GM21717 (cell line): Measurements from ENCODE around the gene TUBB.

Source experiments
- ATAC-seq: cut with Tn5 transposase; IDR thresholded peaks from one replicate; pipeline ENCODE4 v1.9.1; 2021; ENCODE audit warnings: mild to moderate bottlenecking, moderate library complexity; ENCODE audit not compliant: unreplicated experiment

The TUBB gene

DNA sequence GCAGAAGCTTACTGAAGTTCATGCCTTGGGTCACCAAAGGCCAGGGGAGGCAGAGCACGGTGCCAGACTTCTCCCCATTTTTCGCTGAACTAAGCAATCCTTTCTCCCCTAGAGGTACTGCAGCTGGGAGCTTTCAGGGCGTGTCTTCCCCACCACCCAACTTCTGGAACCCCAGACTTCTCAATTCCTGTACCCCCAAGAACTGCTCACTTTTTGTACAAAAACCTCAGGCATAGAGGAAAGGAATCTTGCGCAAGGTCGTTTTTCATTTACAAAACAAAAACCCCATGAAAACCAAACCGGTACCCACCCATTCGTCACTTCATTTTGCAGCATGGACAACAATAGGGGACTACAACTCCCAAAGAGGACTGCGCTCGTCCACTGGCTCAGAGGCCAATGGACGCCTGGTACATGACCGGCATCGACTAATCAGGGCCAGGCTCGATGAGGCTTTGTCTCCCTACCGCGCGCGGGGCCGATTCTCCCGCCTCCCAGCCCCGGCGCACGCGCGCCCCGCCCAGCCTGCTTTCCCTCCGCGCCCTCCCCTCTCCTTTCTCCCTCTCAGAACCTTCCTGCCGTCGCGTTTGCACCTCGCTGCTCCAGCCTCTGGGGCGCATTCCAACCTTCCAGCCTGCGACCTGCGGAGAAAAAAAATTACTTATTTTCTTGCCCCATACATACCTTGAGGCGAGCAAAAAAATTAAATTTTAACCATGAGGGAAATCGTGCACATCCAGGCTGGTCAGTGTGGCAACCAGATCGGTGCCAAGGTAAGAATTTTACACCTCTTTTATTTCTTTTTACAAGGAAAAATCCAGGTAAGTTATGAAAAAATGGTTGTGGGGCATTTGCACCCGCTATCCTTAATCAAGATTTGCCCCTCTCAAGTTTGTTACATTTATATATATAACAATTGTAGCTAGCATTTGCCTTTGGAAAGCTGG is at the start of gene TUBB:
TSS of gene TUBB (plus strand) at position 562 of the 947 bp plus-strand sequence. CDS start at position 717, 155 bp downstream.
- ATAC-seq: peak; percentile 34

DNA sequence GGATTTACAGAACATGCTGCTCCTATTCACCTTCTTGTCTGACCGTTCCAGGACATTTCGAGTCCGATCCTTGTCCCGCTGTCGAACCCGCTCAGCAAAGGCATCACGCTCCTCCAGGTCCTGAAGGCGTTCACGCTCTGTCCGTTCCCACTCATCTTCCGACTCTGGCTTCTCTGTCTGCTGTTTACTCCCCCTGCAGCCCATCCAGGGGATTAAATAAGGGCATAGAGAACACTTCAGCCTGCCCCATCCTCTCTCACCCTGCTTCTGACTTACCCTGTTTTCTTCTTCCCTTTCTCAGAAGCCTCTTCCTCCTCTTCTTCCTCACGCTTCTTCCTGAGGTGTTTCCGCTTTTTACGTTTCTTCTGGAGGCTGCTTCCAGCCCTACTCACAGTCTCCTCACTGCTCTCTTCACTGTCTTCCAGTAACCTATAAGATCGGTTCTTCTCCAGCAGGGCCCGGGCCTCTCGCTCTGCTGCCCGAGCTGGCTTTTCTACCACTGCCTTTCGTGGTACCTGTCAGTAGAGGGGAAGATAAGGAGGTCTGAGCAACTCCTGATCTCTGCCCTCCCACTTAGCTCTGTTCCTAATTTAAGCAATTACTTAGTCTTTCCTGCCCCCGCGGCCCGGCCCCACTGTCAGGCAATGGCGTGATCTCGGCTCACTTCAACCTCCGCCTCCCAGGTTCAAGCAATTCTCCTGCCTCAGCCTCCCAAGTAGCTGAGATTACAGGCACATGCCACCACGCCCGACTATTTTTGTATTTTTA is 49.2 kb upstream of the TUBB start:
- no peak for ATAC-seq

DNA sequence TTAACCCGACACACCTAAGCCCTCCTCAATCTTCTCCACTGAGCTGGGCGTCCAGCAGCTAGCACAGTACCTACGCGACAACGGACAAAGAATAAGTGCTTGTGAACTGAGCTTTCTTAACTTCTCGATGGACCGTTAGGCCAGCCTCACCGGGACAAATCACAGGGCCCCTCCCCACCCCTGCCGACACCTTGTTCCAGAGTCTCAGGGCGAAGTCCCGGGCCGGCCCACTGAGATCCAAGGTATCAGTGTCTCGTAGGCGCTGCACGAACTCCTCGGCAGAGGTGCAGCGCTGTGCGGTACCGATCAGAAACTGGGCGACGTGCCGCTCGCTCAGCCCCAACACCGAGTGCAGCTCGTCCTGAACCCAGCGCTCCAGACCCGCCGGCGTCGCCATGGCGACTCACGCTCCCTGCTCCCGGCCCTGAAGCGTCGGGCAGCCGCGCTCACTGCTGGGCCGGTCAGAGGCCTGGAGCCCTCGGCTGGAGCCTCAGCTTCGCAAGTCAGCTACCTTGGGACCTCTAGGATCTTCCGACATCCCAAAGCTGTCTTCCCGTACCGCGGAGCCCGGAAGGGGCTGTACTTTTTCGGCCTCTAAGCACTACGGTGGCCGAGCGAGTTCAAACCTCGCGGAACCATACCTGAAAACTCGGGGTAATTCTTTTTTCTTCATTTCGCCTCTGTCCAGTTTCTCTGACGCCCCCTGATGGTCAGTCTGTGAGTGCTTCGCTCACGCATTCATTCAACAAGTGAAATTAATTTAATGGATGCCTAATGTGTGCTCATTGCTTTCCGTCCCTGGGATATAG is 47.5 kb upstream of the TUBB start, which contains the start of gene DHX16:
TSS of gene DHX16 (minus strand) at position 562 of the 809 bp plus-strand sequence. CDS start at position 397, 165 bp downstream.
- ATAC-seq: peak; percentile 47

DNA sequence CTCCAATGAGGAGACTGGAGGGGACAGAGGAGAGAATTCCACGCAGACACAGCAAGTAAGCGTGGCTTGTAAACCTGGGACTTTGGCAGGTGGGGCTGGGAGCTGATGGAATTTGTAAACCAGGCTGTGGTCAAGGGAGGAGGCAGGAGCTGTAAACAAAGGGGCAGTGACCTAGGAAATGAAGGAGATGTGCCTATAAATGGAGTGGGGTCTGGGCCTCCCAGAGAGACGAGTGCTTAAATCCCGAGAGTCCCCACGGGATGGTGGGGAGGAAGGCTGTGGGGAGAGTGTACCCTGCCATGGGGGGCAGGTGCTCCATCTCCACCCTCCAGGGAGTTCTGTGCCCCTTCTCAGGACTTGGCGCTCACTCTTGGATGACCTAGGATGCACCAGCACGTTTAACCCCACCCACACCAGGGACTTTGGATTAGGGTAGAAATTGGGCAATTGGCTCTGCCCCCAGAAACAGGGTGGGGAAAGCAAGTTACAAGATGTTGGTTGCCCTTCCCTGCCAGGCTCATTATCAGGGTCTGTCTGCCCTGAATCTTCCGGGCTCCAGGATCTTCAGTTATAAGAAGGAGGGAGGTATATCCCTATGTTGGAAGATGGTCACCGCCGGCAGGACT is 43.4 kb upstream of the TUBB start:
- ATAC-seq: no peak

DNA sequence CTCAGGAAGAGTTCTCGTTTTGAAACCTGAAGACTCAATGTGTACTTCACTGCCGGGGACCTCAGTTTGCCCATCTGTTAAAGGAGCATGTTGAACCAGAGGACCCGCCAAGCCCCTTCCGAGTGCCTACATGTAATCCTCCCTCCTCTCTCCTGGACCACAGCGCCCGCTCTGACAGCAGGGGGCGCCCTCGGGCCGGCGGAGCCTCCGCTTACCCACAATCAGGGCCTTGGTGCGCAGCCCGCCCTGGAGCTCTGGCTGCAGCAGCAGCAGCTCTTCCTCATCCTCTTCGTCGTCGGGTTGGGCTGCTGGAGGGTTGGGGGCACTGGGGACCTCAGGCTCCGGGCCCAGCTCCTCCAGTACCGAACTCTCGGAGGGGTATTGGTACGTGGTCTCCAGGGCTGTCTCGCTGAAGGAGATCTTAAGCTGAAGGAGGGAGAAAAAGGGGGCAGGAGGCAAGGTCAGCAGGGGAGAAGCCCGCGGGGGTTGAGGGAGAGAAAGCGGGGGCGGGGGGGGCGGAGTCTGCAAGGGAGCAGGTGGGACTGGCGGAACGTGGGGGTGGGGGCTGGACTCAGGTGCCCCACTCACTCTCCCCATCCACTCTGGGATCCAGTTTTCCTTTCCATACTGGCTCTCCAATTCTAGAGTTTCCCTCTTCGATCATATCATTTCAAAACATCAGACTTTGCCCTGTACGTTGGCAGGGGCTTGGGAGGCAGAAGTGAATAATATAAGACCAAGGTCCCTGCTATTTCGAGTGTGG is 41.0 kb upstream of the TUBB start:
- no peak for ATAC-seq

DNA sequence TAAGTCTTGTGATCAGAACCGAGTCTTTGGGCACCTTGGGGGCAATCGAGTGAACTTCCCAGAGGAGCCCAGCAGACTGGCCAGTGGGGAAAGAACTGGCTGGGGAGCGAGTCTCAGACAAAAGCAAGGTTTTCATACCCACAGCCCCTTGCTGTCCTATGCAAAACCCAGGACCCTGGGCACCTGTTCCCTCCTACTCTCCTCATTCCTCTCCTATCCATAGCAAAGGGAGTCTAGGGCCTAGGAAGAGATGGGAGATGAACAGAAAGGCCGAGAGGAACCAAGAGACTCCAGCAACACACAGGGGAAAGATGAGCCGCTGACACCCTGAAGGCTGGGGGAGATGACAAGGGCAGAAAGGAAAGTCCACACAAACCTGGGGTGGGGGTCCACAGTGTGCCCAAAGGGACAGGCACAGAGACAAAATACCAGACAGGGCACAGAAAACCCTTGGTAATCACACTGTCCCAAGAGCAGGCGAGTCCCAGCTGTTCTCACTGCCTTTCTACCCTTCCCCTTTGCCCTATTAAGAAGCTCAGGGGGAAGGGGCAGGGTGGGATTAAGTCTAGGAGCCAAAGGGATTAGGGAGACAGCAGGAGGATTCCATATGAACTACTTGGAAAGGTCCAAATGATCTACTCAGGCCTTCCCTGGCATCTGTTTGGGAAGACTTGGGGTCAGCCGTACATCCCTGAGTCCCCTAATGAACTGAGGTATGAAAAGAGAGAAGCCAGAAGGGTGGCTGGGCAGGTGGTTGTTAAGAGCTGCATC is 40.2 kb upstream of the TUBB start:
- no peak for ATAC-seq

DNA sequence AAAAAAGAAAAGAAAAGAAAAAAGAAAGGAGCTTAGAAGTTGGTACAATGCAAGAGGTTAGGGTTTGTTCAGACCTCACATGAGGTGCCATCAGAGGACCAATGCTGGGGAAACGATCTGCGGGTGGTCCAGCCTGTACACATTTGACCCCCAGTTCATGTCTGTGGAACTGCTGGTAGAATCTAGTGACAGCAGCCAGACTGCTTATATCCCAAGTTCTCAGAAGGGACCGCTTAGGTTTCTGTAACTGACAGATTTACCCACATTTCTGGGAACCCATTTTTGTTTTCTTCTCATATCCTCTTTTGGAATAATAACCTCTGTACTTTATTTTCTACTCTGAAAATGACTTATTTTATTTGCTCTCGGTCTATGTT is 38.4 kb upstream of the TUBB start:
- no peak for ATAC-seq

DNA sequence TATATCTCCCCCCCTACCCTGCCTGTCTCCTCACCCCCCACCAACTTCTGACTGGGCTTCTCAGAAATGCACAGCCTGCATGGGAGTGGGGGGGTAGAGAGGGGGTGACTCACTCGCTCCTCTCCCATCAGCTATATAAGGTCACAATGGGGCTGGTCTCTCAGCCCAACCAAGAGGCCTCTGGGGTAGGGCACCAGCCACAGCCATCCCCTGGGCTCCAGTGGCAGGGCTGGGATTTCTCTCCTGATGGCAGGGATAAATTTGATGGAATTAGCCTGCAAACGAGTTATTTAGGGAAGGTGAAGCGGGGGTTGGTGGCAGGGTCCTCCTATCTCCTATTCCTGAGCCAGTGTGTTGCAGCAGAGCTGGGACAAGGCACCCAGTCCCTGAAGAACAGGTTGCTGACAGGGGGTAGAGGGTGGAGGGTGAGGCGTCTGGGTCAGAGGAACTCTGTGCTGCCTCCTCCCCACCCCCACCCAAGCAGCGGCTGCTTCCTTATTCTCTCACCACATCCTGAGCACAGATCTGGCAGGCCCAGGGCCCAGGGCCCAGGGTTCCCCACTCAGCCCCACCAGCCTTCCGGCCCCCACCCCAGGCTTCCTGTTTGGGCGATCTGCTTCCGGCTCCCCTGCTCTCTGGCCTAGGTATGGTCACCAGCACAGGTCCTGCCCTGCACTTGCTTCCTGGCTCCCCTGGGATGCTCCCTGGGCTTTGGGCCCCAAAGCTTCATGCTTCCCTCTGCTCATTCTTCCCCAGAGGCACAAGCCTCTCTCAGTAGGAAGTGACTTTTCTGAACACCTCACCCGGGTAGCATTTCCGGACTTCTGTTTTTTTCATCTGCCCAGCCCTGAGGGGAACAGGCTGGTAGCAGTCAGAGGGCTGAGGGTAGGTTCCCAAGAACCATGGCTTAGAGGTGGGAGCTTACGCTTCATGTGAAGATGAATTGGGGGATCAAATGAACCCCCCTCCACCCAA is 37.7 kb upstream of the TUBB start:
- ATAC-seq: peak; percentile 32

DNA sequence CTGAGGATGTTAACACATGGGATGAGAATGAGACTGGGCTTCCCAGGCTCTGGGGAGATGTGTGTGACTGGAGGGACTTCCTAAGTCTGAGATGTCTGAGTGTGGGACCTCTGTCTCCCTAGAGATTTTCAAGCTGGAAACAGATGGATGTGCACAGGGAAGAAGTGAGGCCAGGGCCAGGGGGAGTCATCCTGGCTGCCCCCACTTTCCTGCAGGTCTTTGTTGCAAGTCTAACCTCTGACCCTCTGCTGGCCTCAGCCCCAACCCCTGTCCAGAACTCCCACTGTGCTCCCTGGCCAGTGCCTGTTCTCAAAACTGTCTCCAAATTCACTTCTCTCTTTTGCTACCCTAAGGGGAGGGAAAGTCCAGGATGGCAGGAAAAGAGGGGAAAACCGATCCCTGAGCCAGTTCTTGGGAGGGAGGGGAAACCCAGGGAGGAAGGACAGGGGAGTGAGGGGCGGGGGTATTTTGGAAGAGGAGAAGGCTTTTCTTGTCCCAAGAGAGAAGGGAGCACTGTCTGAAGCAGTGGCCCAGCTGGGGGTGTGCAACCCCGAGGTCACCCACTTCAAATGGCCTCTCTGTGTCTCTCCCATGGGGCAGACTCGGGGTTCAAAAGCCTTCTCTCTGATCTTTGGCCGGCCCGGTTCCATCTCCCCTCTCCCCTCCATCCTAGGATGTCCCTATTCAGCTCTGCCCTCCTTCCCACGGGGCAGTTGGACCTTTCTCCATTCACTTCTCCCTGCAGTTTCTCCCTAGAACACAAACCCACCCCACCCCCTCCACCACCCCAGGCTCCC is 36.8 kb upstream of the TUBB start:
- no peak for ATAC-seq

DNA sequence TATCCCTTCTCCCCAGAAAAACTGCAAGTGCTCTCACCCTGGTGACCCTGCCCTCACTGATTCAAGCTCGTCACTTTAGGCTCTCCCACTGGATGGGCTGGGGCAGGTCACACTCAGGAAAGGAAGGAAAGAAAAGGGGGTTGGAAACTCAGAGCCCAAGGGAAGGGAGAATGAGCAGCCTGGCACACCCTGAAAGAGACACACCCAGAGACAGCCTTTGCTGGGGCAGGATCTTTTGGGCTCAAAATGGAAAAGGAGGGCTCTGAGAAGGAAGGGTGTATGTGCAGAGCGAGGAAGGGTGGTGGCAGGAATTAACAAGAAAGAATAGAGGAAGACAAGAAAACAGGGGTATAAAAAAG is 36.2 kb upstream of the TUBB start:
- no peak for ATAC-seq

DNA sequence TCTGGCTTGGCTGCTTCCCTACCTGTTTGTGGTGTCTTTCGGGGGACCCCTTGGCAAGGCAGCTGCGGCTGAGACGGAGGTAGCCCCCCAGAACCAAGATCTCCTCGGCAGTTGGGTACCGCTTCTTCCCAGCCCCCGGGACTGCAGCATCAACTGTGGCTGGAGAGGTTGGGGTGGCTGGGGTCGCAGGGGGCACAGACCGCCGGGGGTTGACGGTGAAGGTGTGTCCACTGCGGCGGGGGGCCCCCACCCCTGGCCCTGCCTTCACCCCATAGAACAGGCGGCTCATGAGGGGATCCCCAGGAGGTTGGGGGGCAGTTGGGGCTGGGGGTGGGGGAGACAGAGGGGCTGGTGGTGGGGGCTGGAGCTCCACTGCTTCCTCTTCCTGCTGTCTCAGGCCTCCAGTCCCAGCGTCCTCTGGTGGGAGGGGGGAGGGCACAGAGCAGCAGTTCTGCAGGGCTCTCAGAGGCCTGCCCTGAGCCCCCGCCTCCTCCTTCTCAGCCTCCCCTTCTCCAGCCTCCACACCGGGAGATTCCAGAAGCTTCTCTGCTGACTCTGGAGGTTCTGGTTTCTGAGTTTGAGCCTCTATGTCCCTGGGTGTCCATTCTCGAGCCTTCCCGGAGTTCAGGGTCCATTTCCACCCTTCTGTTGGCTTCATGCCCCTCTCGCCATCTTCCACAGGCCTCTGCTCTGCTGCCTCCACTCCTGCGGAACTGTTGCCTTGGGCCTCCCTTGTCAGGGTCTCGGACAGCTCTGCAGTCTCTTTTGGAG is 35.6 kb upstream of the TUBB start:
- no peak for ATAC-seq

DNA sequence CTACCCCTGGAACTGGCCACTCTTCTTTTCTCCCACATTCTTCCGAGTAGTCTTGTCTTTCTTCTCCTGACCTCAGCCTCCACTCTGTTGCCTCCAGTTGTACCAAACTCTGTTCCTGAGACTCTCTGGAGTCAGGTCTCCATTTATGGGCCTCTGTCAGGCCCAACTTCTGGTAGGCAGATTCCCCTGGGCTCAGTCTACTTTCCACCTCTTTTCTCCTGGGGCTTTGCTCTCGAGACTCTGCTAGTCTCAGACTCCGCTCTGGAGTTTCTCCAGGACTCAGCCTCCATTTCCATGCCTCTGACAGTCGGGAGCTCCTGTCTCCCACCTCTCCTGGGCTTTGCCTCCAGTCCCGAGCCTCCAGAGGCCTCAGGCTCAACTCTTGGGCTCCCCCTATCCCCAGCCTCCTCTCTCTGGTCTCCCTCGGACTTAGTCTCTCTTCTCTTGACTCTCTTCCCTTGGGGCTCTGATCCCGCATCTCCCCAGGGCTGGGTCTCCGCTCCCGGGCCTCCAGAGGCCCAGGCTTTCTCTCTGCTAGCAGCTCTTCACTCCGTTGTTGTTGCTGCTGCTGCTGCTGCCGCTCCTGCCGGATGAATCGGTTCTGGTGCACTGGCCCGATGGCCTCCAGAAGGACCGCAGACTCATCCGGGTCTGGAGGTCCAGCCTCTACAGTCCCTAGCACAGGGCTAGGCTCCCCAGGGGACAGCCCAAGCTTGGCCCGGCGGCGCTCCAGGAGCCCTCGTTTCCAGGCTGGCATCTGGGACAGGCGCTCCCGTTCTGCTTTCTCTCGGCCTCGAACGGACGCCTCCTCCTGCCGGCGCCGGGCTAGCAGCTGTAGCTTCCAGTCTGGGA is 34.8 kb upstream of the TUBB start:
- ATAC-seq: no peak

DNA sequence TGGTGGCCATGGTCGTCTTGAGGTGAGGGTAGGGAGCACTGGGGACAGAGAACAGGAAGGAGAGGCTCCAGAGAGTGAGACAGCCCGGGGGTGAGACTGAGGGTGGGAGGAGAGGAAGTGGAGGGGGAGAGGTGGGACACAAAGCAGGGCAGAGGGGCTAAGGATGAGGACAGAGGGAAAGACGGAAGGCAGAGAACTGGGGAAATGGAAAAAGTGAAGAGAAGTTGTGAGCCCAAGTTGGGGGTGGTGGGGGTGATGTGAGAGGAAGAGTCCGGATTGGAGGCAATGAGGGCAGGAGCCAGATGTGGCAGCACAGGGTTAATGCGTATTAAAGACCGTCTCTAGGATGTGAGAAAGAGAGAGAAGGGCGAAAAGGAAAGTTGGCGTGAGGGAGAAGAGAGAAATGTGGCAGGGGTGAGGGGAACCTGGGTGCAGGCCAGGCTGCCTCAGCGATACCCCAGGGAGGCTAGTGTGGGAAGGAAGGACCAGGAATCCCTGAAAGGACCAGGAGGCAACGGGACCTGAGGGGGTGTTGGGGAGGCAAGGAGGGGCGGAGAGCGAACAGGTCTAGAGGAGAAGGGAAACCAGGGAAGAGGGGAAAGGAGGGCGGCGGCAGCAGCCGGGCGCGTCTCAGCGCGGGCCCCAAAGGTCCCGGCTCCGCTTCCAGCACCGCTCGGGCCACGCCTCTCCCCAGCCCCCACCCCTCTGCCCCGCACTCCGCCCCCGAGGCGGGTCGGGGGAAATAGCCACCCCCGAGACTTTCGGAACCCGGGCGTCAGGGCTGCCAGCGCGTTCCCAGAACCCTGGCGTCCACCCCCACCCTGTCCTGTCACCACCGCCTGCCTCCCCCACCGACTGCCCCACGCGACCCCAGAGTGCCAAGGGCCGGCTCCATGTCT is 33.9 kb upstream of the TUBB start, which contains the start of gene PPP1R18:
TSS of gene PPP1R18 (minus strand) at position 637 of the 899 bp plus-strand sequence. CDS start at position 10, 627 bp downstream.
- ATAC-seq: no peak

DNA sequence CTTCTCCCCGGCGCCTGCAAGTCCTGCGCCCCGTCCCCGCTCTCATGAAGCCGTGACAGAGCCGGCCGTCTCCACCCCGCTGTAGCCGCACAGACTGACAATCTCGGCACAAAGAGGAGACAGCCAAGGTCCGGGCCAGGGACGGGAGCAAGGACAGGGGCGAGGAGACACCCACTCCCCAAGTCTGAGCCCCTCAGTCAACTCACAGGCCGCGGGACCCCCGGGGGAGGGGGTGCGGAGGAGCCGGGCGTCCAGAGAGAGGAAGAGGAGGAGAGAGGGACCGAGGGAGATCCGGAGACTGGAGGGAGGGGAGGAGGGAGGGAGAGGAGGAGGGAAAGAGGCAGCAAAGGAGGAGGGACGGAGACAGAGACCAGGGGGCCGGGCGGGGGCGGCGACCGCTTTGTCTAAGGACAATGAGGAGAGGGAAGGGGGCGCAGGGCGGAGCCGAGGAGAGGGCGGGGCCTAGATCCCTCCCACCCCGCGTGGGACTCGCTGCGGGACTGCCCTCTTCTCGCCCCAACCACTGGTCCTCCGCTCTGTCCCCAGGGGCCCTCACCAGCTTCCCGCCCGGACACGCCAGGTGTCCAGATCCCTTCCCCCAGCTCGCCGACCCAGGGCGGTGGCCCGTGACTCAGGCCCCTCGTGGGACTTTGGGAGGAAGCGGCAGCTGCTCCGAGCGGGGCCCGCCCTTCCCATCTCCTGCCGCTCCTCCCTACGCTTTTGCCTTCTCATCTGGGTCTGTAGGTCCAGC is 33.1 kb upstream of the TUBB start:
- peak; percentile 31 for ATAC-seq
